Embryonic facial prominence (tissue), 1 donor: ENCODE measurements around the gene BPGM.

Experiments
- DNase-seq: peaks from one replicate; pipeline ENCODE4 v3.0.0-alpha.2; 2016; ENCODE audit errors: extremely low spot score

Gene BPGM

GRCh38 chr7:134720091-134720935, 73.7 kb downstream of the BPGM start:
- DNase-seq, result peak; percentile 56

- no peak for DNase-seq
Measured at GRCh38 chr7:134721171-134721570, 74.5 kb downstream of the BPGM start.

- DNase-seq, result no peak
Measured at GRCh38 chr7:134722786-134723322, 76.2 kb downstream of the BPGM start.

DNA sequence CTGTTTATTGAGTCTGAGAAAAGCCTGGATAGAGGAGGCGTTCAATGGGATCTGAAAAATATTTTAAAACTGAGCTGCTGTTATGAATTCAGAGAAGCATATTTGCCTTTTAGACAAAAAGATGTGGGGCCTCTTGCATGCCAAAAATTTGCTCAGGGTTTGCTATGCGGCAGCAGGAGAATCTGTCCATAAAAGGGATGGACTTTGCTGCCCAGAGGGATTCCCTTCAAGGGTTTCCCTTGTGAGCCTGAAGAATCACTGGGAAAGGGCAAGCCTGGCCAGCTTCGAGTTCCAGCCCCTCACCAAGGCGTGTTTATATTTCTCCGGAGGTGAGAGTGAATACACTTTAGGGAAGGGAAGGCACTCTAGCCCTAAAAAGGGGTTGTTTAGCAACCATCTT, 77.2 kb downstream of the BPGM start:
- no peak for DNase-seq

DNA sequence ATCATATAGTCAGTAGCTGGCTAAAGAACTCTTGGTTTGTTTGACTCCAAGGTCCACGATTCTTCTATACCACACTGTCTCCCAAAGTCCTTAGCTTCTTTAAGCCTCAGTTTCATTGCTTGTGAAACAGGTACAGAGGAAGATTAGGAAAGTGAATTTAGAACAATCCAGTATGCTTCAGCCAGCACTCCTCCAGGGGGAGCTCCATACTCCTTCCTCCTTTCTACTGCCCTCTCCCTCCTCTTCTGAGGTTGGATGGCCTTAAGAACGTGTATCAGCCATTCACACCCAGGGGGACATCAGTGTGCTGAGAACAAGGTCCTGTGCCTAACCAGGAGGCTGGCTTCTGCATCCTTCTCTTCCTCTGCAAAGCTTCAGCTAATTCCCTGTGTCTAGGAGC, 78.0 kb downstream of the BPGM start:
- no peak for DNase-seq

DNA sequence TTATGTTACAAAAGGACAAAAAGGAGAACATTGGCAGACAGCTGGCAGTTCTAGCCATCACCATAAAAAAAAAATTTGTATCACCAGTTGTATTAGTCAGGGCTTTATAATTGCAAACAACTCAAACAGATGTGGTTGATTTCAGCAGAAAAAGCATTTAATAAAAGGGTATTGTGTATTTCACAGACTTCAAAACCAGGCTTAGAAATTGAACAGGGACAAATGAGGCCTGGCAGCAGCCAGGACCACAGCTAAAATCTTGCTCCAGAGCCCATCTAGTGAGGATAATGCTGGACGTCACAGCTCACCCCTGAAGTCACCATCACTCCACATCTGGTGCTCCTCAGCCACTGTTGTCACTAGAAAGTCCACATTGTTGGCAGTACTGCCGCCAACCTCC, 79.9 kb downstream of the BPGM start:
- no peak for DNase-seq

DNA sequence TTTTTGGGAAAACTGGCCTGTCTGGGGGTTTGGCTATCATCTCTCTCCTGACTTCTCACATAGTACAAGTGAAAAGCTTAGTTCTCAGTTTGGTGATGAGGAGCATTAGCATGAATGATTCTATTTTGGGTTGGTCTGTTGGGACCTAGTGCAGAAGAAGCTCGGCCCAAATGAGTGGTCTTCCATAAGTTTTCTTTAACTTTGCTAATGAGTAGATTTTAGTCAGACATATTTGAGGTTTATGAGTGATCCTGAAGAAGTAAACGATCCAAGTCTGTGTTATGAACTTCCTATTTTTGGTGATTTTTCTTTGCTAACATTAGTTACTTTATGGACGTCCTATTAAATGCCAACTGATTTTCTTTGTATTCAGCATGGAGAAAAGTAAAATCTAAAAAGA, 81.1 kb downstream of the BPGM start:
- DNase-seq, result no peak
